GM12874 (cell line): ENCODE results near the gene ANTXRL.
A peak's percentile ranks its signal among the peaks of the same experiment; 100 is the strongest.

Experiments
- CTCF ChIP-seq: IDR thresholded peaks from 2 replicates; pipeline ENCODE4 v1.5.1; 2011; ENCODE audit warnings: low read depth, mild to moderate bottlenecking, control low read depth, low read length, moderate library complexity; ENCODE audit not compliant: insufficient read depth

ANTXRL gene

GRCh38 chr10:46319389-46319788 is 32.6 kb downstream of the ANTXRL start:
- TF ChIP-seq CTCF = no peak

- no peak for TF ChIP-seq CTCF
Observed at GRCh38 chr10:46321770-46322169, 35.0 kb downstream of the ANTXRL start.

GRCh38 chr10:46323176-46323575 is 36.4 kb downstream of the ANTXRL start:
- no peak for TF ChIP-seq CTCF

- TF ChIP-seq CTCF = peak; percentile 2; the same call in 1 of the 2 replicates
Observed at GRCh38 chr10:46325021-46325420, 38.2 kb downstream of the ANTXRL start.

- TF ChIP-seq CTCF = no peak
Observed at GRCh38 chr10:46326066-46326465, 39.3 kb downstream of the ANTXRL start.

- TF ChIP-seq CTCF = no peak
Observed at GRCh38 chr10:46326971-46327370, 40.2 kb downstream of the ANTXRL start.

- TF ChIP-seq CTCF = no peak
Observed at GRCh38 chr10:46327685-46328084, 40.9 kb downstream of the ANTXRL start.
